ENCODE results near the gene GDI1. TPM values are rescaled to one million over a fixed set of nuclear protein-coding genes. Genes with fewer than 3 reads are reported as not detected.

Gene GDI1
- total and polyA plus RNA-seq, 8 donors: 45.7 to 178 (median 66.5) TPM

DNA sequence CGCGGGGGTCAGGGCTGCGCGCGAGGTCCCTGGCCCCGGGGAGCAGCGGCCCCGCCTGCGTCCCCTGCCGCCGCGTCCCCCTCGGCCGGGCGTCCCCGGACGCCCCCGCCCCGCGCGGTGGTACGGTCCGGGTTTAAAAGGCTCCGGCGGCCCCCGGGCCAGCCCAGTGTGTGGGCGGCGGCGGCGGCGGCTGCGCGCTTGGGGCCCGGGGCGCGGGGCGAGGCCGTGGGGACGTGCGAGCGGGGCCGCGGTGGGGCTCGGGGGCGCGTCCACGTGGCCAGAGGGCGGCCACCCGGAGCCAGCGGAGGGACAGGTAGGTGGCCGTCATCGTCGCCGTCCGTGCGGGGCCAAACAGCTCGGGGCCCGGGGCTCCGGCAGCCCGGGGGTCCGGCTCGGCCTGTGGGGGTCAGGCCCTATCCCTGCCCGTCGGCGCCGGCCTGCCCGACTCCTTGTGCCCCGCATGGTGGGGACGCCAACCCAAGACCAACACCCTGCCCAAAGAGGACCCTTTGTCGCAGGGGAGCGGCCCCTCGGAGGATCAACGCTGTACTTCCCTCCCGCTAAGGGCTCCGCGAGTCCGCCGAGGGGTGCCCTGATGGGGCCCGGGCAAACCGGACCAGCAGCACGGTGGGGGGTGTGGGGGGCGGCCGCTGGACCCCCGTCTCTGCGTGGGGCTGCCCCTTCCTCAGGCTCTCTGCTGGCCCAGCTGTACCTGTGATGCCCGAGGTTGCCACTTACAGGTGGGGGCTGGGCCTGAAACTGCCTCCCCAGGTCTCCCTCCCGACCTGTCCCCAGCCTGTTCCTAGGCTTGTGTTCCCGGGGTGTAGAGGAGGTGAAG, 21.4 kb downstream of the GDI1 start, which contains the start of gene PLXNA3:
Gene PLXNA3 (plus strand): TSS at position 166 of the 838 bp plus-strand sequence. CDS start 1,903 bp downstream, outside the sequence.
- peak within 1 kb of the TSS; percentile 57 to 68 (median 64) for H3K4me3 ChIP-seq
- peaks cover 0 to 16% (median 15%) of the 10 kb centered on the region in 4 donors for H3K4me1 ChIP-seq
- WGBS, 5 donors: 0 to 41% (median 12%) methylated on average over 8 to 57 of the region's 88 CpGs; no CpG with 5 or more reads in 1 of the 5 donors
- peak; percentile 39 to 76 for DNase-seq
- intact Hi-C loops (cut with DNase I; ENCODE audit: low total_unique reads): no loop called here
- peaks cover 0 to 7% (median 3%) of the 10 kb centered on the region in 4 donors for H3K9me3 ChIP-seq
- H3K27ac ChIP-seq: peak within 1 kb of the TSS; percentile 42 to 79 (median 72)
- TF ChIP-seq, protein P1, sequence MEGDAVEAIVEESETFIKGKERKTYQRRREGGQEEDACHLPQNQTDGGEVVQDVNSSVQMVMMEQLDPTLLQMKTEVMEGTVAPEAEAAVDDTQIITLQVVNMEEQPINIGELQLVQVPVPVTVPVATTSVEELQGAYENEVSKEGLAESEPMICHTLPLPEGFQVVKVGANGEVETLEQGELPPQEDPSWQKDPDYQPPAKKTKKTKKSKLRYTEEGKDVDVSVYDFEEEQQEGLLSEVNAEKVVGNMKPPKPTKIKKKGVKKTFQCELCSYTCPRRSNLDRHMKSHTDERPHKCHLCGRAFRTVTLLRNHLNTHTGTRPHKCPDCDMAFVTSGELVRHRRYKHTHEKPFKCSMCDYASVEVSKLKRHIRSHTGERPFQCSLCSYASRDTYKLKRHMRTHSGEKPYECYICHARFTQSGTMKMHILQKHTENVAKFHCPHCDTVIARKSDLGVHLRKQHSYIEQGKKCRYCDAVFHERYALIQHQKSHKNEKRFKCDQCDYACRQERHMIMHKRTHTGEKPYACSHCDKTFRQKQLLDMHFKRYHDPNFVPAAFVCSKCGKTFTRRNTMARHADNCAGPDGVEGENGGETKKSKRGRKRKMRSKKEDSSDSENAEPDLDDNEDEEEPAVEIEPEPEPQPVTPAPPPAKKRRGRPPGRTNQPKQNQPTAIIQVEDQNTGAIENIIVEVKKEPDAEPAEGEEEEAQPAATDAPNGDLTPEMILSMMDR (IDR thresholded peaks at IDR 0.05): no peak
- TF ChIP-seq POLR2AphosphoS5 (IDR thresholded peaks at IDR 0.05) (peak in 2 of 3 donors; percentile 24 to 54), EP300 (IDR thresholded peaks at IDR 0.05) (no peak)
- no peaks in the 10 kb centered on the region for H3K27me3 ChIP-seq
- peaks cover 0 to 30% (median 16%) of the 10 kb centered on the region in 4 donors for H3K36me3 ChIP-seq

DNA sequence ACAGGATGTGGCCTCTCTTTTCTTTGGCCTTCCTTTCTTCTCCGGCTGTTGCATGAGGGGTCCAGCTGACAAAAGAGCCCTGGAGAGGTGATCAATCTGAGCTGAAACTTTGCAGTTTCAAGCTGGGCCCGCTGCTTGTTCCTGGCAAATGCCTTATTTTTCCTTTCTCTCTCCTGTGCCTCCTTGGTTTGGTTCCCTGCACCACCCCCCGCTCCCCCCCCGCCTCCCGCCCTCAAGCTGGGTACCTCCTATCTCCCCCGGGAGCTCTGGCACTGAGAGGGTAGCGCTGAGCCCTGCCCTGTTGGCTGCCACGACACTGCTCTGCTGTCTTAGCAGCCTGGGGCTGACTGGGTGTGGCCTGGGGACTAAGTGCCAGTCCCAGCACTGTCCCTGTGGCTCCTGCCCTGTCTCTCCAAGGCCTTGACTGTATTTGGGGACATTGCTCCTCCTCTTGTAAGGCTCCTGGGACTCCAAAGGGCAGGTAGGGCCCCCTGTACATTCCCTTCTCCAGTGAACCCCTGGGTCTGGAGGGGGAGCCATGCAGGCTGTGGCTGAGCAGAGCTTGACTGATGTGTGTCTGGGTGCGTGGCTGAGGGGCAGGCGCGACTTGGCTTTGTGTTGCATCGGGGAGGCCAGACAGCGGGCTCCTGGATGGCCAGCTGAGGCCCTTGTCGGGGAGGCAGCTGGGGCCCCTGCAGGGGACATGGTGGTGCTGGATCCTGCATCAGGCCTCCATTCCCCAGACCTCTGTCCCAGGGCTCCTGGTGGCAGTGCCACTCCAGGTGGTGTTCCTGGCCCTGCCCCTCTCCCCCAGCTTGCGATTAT, 22.2 kb downstream of the GDI1 start:
- WGBS, 5 donors: 1 to 49% (median 35%) methylated on average over 8 to 15 of the region's 15 CpGs
- H3K36me3 ChIP-seq: peaks cover 0 to 38% (median 21%) of the 10 kb centered on the region in 4 donors
- DNase-seq: peak; percentile 42 to 56
- peak overlapping the region; percentile 57 to 68 (median 64) for H3K4me3 ChIP-seq
- peaks cover 0 to 7% (median 3%) of the 10 kb centered on the region in 4 donors for H3K9me3 ChIP-seq
- H3K27ac ChIP-seq: peak overlapping the region in 4 of 5 donors; percentile 42 to 79 (median 74)
- H3K27me3 ChIP-seq: no peaks in the 10 kb centered on the region
- TF ChIP-seq POLR2AphosphoS5 (IDR thresholded peaks at IDR 0.05) (no peak), EP300 (IDR thresholded peaks at IDR 0.05) (no peak), POLR2A (IDR thresholded peaks at IDR 0.05) (no peak)
- TF ChIP-seq, protein P1 (IDR thresholded peaks at IDR 0.05): no peak
- intact Hi-C loops (cut with DNase I; ENCODE audit: low total_unique reads): no loop called here
- peaks cover 0 to 16% (median 15%) of the 10 kb centered on the region in 4 donors for H3K4me1 ChIP-seq

GRCh38 chrX:154459832-154460231, 22.9 kb downstream of the GDI1 start:
- Histone ChIP-seq H3K9me3 (peaks cover 0 to 5% (median 3%) of the 10 kb centered on the region in 4 donors), H3K27me3 (no peaks in the 10 kb centered on the region), H3K27ac (peak overlapping the region in 2 of 5 donors; percentile 77 to 79), H3K36me3 (peaks cover 0 to 45% (median 27%) of the 10 kb centered on the region in 4 donors), H3K4me1 (peaks cover 0 to 16% (median 15%) of the 10 kb centered on the region in 4 donors), H3K4me3 (peak overlapping the region in 3 of 4 donors; percentile 57 to 68 (median 64))
- TF ChIP-seq POLR2A (IDR thresholded peaks at IDR 0.05) (no peak), POLR2AphosphoS5 (IDR thresholded peaks at IDR 0.05) (no peak), EP300 (IDR thresholded peaks at IDR 0.05) (no peak)
- TF ChIP-seq, protein P1 (IDR thresholded peaks at IDR 0.05): no peak
- 60 to 68% (median 63%) methylated on average over 1 to 14 of the region's 14 CpGs for WGBS, 5 donors
- intact Hi-C loops (cut with DNase I; ENCODE audit: low total_unique reads): no loop called here
- peak in 1 of 2 donors; percentile 24 for DNase-seq

- DNase-seq: peak in 1 of 2 donors; percentile 28
- Histone ChIP-seq H3K4me3 (no peak overlapping the region), H3K9me3 (peaks cover 0 to under 1% (median under 1%) of the 10 kb centered on the region in 4 donors), H3K27ac (no peak overlapping the region), H3K27me3 (no peaks in the 10 kb centered on the region), H3K36me3 (peaks cover 0 to 50% (median 32%) of the 10 kb centered on the region in 4 donors), H3K4me1 (peaks cover 0 to 16% (median 15%) of the 10 kb centered on the region in 4 donors)
- WGBS, 5 donors: 84 to 92% (median 88%) methylated on average over 5 to 26 of the region's 26 CpGs
- TF ChIP-seq EP300 (IDR thresholded peaks at IDR 0.05) (no peak), POLR2A (IDR thresholded peaks at IDR 0.05) (no peak), POLR2AphosphoS5 (IDR thresholded peaks at IDR 0.05) (no peak)
- TF ChIP-seq, protein P1 (IDR thresholded peaks at IDR 0.05): no peak
- intact Hi-C loops (cut with DNase I; ENCODE audit: low total_unique reads): no loop called here
These were observed 23.4 kb downstream of the GDI1 start for GRCh38 chrX:154460326-154460725.

All from stomach (tissue), 9 donors.